ENCODE results near the gene PLD3.
"Not testable (repeated sequence)": the region's sequence is repeated elsewhere in the genome, so short reads cannot be mapped to it uniquely, and the experiment has no call there.

Gene PLD3

DNA sequence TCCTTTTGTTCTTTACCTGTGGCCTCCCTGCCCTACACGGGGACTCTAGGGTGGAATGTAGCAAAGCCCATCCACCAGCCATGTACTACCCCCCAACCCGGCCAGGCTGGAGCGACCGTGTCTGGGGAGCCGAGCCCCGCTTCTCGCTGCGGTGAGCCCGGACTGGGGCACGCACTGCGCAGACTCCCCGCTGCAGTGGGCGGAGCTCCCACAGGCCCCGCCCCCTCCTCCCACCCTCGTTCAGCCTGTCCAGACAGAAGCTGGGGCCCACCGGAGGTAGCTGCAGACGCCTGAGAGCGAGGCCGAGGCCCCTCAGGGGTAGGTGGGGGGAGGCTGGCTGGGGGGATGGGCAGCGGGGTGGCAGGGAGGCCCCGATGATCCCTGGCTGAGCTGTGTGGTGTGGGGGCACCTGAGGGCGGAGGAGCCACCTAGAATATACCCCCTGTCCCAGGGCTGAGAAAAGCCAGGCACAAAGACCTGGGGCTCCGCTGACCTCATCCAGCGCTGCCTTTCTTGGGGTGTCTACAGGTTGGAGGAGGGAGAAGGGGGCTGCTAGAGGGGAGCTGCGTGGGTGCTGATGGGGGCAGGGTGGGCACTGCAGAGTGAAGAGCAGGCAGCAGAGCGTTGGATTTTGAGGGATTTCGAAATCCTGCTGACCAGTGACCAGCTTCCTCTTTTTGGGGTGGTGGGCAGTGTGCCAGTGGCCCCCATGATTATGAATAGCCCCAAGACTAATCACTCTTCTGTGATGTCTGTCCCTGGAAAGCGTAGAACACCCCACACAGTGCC, 17.3 kb downstream of the PLD3 start:
- DNase-seq = no peak

DNA sequence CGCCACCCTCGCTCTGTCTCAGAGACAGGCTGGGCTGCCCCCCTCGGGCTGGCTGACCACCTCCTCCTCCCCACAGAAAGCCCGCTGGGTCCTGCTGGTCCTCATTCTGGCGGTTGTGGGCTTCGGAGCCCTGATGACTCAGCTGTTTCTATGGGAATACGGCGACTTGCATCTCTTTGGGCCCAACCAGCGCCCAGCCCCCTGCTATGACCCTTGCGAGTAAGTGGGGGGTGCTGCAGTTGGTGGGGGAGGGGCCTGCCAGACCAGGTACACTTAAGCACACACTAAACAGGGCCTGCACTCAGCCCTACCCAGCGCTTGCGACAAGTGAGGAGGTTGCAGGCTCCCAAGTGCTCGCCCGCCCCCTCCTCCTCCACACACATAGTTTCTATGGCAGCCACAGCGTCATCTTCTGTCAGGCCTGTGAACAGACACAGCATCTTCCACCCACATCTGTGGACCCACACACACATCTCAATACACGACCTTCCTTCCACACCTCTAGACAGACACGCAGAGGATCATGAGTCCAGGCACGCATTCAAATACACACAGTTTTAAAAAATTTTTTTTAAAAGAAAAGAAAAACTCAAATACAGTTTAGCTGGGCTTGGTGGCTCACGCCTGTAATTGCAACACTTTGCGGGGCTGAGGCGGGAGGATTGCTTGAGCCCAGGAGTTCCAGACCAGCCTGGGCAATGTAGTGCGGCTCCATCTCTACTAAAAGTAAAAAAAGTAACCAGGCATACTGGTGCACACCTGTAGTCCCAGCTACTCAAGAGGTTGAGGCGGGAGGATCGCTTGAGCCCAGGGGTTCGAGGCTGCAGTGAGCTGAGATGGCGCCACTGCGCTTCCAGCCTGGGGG, 18.4 kb downstream of the PLD3 start:
- DNase-seq = no peak

DNA sequence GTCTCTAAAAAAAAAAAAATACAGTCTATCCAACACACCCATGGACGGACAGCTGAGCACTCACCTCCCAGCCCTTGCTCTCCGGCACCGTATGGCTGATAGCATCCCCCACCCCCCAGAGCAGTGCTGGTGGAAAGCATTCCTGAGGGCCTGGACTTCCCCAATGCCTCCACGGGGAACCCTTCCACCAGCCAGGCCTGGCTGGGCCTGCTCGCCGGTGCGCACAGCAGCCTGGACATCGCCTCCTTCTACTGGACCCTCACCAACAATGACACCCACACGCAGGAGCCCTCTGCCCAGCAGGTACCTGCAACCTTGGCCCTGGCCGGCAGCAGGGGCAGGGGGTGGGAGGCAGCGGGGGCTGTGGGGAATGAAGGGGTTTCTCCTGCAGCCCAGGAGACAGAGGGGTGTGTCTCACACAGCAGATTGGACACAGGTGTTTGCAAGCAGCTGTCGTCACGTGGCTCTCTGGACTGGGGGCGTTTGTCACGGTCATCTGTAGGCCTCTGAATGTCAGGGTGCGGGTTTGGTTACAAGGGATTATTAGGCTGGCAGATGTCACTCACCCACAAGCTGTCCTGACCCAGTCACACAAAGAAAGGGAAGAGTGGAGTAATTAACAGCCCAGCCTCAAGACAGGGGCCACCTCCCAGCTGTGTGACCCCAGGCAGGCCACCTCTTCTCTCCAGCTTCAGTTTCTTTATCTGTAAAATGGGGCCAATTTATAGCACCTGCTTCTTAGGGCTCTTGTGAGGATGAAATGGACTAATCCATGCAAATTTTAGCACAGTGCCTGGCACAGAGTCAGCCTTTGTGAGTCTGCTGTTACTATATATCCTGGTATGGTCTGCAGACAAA, 19.3 kb downstream of the PLD3 start:
- no peak for DNase-seq

- no peak for DNase-seq
Measured at GRCh38 chr19:40369797-40370196, 21.3 kb downstream of the PLD3 start.

DNA sequence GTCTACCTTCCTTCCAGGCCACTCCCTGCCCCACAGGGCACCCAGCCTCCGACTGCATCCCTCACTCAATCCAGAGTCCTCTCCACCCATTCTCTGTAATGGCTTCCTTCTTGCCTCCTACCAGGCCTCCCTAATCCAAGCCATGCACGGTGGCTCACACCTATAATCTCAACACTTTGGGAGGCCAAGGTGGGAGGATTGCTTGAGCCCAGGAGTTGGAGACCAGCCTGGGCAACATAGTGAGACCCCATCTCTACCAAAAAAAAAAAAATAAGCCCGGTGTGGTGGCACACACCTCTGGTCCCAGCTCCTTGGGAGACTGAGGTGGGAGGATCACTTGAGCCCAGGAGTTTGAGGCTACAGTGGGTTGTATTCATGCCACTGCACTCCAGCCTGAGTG, 21.8 kb downstream of the PLD3 start:
- not testable (repeated sequence) for DNase-seq

GRCh38 chr19:40370997-40371801, 22.7 kb downstream of the PLD3 start:
- no peak for DNase-seq

DNA sequence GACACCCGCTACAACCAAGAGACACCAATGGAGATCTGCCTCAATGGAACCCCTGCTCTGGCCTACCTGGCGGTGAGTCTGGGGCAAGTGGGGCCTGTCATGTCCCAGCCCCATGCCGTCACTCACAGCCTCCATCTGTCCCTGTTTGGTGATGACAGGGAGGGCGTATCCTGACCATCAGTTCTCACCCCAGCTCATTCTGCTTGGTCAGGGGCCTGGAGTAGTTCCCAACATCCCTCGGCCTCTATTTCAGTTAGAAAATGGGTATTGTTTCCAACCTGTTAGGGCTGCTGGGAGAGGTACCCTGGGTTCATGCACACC, 23.3 kb downstream of the PLD3 start:
- no peak for DNase-seq

- DNase-seq = no peak
Measured at GRCh38 chr19:40374084-40374483, 25.6 kb downstream of the PLD3 start.

- no peak for DNase-seq
Measured at GRCh38 chr19:40376286-40376862, 27.9 kb downstream of the PLD3 start.

DNA sequence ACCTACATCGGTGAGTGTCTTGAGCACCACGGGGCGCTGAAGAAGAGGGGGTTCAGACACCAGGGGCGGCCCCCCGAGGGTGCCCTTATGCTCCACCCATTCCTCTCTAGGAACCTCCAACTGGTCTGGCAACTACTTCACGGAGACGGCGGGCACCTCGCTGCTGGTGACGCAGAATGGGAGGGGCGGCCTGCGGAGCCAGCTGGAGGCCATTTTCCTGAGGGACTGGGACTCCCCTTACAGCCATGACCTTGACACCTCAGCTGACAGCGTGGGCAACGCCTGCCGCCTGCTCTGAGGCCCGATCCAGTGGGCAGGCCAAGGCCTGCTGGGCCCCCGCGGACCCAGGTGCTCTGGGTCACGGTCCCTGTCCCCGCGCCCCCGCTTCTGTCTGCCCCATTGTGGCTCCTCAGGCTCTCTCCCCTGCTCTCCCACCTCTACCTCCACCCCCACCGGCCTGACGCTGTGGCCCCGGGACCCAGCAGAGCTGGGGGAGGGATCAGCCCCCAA, 29.4 kb downstream of the PLD3 start:
- DNase-seq = no peak

GRCh38 chr19:40378509-40378908, 30.0 kb downstream of the PLD3 start:
- no peak for DNase-seq

- DNase-seq = no peak
Measured at GRCh38 chr19:40379446-40380198, 31.1 kb downstream of the PLD3 start.

- no peak for DNase-seq
Measured at GRCh38 chr19:40380199-40381037, 31.9 kb downstream of the PLD3 start.

DNA sequence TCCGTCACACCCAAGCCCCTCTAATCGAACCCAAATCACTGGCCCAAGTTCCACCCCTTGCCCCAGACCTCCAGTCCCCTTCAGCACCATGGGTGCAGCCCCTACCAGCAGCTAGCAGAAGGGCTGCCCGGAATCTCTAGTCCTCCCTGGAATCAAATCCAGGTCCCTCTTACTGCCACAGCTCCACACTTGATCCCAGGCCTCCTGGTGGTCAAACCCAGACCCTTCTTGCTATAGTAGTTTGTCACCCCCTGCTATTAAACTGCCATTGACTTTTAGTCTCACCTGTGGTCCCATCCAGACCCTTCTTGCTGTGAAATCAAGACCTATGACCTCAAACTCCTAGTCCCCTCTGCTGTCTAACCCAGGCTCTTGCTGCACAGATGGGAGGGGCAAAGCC, 32.8 kb downstream of the PLD3 start:
- DNase-seq = no peak

DNA sequence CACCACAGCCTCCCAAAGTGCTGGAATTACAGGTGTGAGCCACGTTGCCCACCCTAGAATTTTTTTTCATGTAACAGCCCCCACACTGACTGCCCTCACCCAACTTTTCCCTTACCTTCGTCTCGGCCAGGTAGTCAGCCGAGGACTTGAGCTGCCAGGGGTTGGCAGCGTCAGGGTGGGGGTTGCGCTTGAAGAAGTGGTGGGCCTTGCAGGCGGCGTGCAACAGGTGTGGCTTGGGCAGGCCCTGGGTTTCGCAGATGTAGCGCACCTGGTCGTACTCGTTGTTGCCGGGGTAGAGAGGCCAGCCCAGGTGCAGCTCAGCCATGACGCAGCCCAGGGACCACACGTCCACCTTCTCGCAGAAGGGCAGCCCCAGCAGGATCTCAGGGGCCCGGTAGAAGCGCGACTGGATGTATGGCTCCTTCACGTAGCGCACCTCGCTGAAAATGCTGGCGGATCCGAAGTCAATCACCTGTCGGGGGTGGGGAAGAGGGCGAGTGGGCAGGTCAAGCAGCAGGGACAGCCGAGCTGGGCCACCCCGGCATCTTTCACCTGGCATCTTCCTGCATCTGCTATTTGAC, 35.3 kb downstream of the PLD3 start:
- no peak for DNase-seq

GRCh38 chr19:40387155-40387554, 38.7 kb downstream of the PLD3 start:
- DNase-seq = no peak

DNA sequence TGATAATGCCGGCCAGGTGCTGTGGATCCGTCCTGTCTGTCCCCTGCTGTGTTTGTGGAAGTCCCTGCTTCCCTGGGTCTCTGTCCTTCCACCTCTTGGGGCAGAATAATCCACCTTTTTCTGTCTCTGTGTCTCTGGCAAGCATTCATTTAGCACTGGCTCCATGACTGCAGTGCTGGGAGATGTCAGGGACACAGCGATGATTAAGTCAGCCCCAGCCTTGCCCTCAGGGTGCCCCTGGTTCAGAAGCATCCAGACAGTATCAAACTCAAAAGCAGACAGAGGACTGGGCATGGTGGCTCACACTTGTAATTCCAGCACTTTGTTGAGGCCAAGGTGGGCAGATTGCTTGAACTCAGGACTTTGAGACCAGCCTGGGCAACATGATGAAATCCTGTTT, 40.0 kb downstream of the PLD3 start:
- DNase-seq = no peak

- DNase-seq = no peak
Measured at GRCh38 chr19:40389404-40390083, 41.0 kb downstream of the PLD3 start.

DNA sequence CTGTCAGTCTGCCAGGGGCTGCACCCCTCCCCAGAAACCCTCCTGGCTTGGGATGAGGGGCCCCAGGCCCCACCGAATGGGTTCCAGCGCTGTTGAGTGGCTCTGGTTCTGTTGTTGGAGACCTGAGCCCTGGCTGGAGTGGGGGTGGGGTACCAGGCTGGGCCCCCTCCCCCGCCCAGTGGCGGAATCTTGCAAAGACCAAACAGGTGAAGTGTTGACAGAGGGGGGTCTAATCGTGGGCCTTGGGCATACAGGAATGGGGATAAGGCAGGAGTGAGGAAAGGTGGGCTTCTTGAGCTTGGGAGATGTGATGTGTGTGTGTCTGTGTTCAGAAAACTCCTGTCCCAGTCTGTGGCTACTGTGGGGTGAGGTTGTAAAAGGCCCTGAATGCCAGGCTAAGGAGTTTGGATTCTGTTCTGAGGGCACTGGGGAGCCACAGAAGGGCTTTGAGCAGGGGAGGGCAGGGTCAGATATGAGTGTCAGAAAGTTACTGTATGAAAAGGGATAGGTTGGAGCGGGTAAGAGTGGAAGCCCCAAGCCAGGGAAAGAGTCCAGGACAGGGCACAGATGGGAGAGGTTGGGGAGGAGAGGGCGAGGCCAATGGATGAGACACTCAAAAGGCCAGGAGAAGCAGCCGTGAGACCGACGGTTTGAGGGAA, 41.7 kb downstream of the PLD3 start, which contains the start of gene HIPK4:
TSS of gene HIPK4 (minus strand) at position 98 of the 659 bp plus-strand sequence. CDS start 279 bp downstream, outside the sequence.
- DNase-seq = no peak

Measured in NCI-H2107 (cell line).